H1 (cell line): ENCODE data around the gene CFH. TPM values are rescaled to one million over a fixed set of nuclear protein-coding genes. Genes with fewer than 3 reads are reported as not detected.

Experiments
- CTCF ChIA-PET: fragments of 300-600 bp; sonication (Branson Sonifier 250); formaldehyde crosslinking; loops from one replicate; lab custom pipeline; 2021; ENCODE audit not compliant: partially characterized antibody; lab: Charles Lee
- POLR2A ChIA-PET: fragments of 300-600 bp; sonication (Branson Sonifier 250); formaldehyde crosslinking; loops from one replicate; lab custom pipeline; 2021; ENCODE audit warnings: inconsistent platforms; ENCODE audit not compliant: partially characterized antibody; lab: Charles Lee
- DNase-seq, 2 experiments: peaks; one replicate each; pipeline versions ENCODE4 v3.0.0 to v3.0.0-alpha.2; 2010 to 2022; ENCODE audit warnings: low spot score in 2 of 2, low read depth in 1 of 2, mixed read lengths in 1 of 2
- FAIRE-seq: peaks from 2 replicates; lab custom pipeline; 2011; peaks lifted over from hg19 to GRCh38; lab: Jason Lieb, UNC
- H2AFZ ChIP-seq: 2 replicates; pipeline ENCODE4 v1.8.1; 2012; ENCODE audit warnings: low read length, inconsistent platforms
- H2AK5ac ChIP-seq: 2 replicates; pipeline ENCODE4 v1.6.1; 2013; ENCODE audit warnings: low read depth, low read length
- H2BK120ac ChIP-seq: replicated peaks from 2 replicates; pipeline ENCODE3; 2013; ENCODE audit warnings: low read depth, low read length, inconsistent platforms
- H2BK12ac ChIP-seq: 2 replicates; pipeline ENCODE4 v1.6.1; 2013; ENCODE audit warnings: low read depth, low read length
- H2BK15ac ChIP-seq: 2 replicates; pipeline ENCODE4 v1.6.1; 2013; ENCODE audit warnings: low read length
- H2BK20ac ChIP-seq: 2 replicates; pipeline ENCODE4 v1.6.1; 2013; ENCODE audit warnings: low read length
- H2BK5ac ChIP-seq: 2 replicates; pipeline ENCODE4 v1.6.1; 2013; ENCODE audit warnings: low read depth, low read length
- H3K14ac ChIP-seq: 2 replicates; pipeline ENCODE4 v1.6.1; 2013; ENCODE audit warnings: inconsistent platforms; ENCODE audit not compliant: insufficient read length
- H3K18ac ChIP-seq: 2 replicates; pipeline ENCODE4 v1.6.1; 2013; ENCODE audit warnings: low read length; ENCODE audit errors: extremely low read depth
- H3K23ac ChIP-seq: 2 replicates; pipeline ENCODE4 v1.6.1; 2013; ENCODE audit warnings: inconsistent platforms; ENCODE audit not compliant: insufficient read length
- H3K23me2 ChIP-seq: 2 replicates; pipeline ENCODE4 v1.6.1; 2013; ENCODE audit warnings: low read depth, low read length
- H3K27ac ChIP-seq: 2 replicates; pipeline ENCODE4 v1.6.1; 2011; ENCODE audit warnings: low read depth, low read length, inconsistent platforms
- H3K27me3 ChIP-seq, 4 experiments: replicated peaks in 1 of 4; 1 replicate in 1 of 4; 2 replicates in 3 of 4; pipeline versions ENCODE4 v1.6.1 to v1.8.1; 2011 to 2013; ENCODE audit warnings: low read length in 3 of 4, mild to moderate bottlenecking in 3 of 4, inconsistent platforms in 2 of 4, mixed read lengths in 2 of 4, moderate library complexity in 1 of 4; ENCODE audit not compliant: control insufficient read depth in 3 of 4, insufficient read depth in 3 of 4; ENCODE audit errors: extremely low read depth in 1 of 4
- H3K36me3 ChIP-seq, 4 experiments: 2 replicates each; pipeline versions ENCODE4 v1.6.1 to v1.8.1; 2011 to 2013; ENCODE audit warnings: mild to moderate bottlenecking in 4 of 4, low read length in 3 of 4, moderate library complexity in 2 of 4, control low read depth in 1 of 4, inconsistent platforms in 1 of 4; ENCODE audit not compliant: insufficient read depth in 4 of 4, control insufficient read depth in 2 of 4
- H3K4ac ChIP-seq: replicated peaks from 2 replicates; pipeline ENCODE3; 2013; ENCODE audit warnings: low read length, low read depth, mixed read lengths, inconsistent platforms; ENCODE audit not compliant: insufficient read length
- H3K4me1 ChIP-seq, 4 experiments: replicated peaks in 1 of 4; 1 replicate in 1 of 4; 2 replicates in 3 of 4; pipeline versions ENCODE4 v1.6.1 to v1.8.1; 2011 to 2013; ENCODE audit warnings: low read length in 3 of 4, inconsistent platforms in 2 of 4, mixed read lengths in 1 of 4; ENCODE audit not compliant: insufficient read depth in 4 of 4, control insufficient read depth in 3 of 4
- H3K4me2 ChIP-seq, 2 experiments: 2 replicates each; pipeline versions ENCODE4 v1.6.1 to v1.8.1; 2011 to 2013; ENCODE audit warnings: low read depth in 2 of 2, low read length in 2 of 2, control low read depth in 1 of 2, inconsistent platforms in 1 of 2, mild to moderate bottlenecking in 1 of 2; ENCODE audit not compliant: insufficient read depth in 1 of 2
- H3K4me3 ChIP-seq, 4 experiments: fragments of 200-600, 300-600 bp in 1 of 4; sonication (generic), shearing (Covaris generic), sonication (Bioruptor Twin) in 1 of 4; 2 replicates each; pipeline versions ENCODE4 v1.5.1 to v1.8.1; 2011 to 2016; ENCODE audit warnings: low read length in 4 of 4, low read depth in 3 of 4, control low read depth in 2 of 4, inconsistent platforms in 2 of 4, mild to moderate bottlenecking in 2 of 4, mixed read lengths in 1 of 4, moderate library complexity in 1 of 4; ENCODE audit not compliant: insufficient read depth in 2 of 4; ENCODE audit errors: extremely low read depth in 1 of 4
- H3K56ac ChIP-seq: replicated peaks from 2 replicates; pipeline ENCODE3; 2013; ENCODE audit warnings: low read depth, mild to moderate bottlenecking, mixed read lengths, low read length, inconsistent platforms; ENCODE audit not compliant: insufficient read length
- H3K79me1 ChIP-seq: 2 replicates; pipeline ENCODE4 v1.6.1; 2013; ENCODE audit warnings: low read depth, low read length, control low read depth
- H3K79me2 ChIP-seq, 2 experiments: 2 replicates each; pipeline versions ENCODE4 v1.6.1 to v1.8.1; 2012 to 2013; ENCODE audit warnings: low read length in 2 of 2, mild to moderate bottlenecking in 2 of 2, inconsistent platforms in 1 of 2; ENCODE audit not compliant: insufficient read depth in 2 of 2, control insufficient read depth in 1 of 2
- H3K9ac ChIP-seq, 4 experiments: replicated peaks in 1 of 4; 1 replicate in 1 of 4; 2 replicates in 3 of 4; pipeline versions ENCODE4 v1.6.1 to v1.8.1; 2011 to 2013; ENCODE audit warnings: low read depth in 3 of 4, low read length in 3 of 4, control low read depth in 2 of 4, mild to moderate bottlenecking in 2 of 4, moderate library complexity in 2 of 4, inconsistent platforms in 1 of 4; ENCODE audit errors: extremely low read depth in 1 of 4
- H3K9me3 ChIP-seq, 2 experiments: 2 replicates each; pipeline versions ENCODE4 v1.6.1 to v1.8.1; 2012 to 2013; ENCODE audit warnings: mild to moderate bottlenecking in 2 of 2, moderate library complexity in 2 of 2, control low read depth in 1 of 2, inconsistent platforms in 1 of 2, low read depth in 1 of 2, low read length in 1 of 2, mixed read lengths in 1 of 2; ENCODE audit not compliant: insufficient read depth in 2 of 2
- H4K20me1 ChIP-seq, 2 experiments: replicated peaks in 1 of 2; 2 replicates each; pipeline versions ENCODE3 to v1.8.1; 2011 to 2013; ENCODE audit warnings: inconsistent platforms in 2 of 2, low read length in 2 of 2, mild to moderate bottlenecking in 1 of 2; ENCODE audit not compliant: insufficient read depth in 2 of 2, control insufficient read depth in 1 of 2
- H4K5ac ChIP-seq: 2 replicates; pipeline ENCODE4 v1.6.1; 2013; ENCODE audit warnings: low read length, low read depth, mixed read lengths, inconsistent platforms; ENCODE audit not compliant: insufficient read length
- H4K8ac ChIP-seq: 2 replicates; pipeline ENCODE4 v1.8.0; 2013; ENCODE audit warnings: mild to moderate bottlenecking, moderate library complexity, low read length, inconsistent platforms; ENCODE audit not compliant: insufficient read depth; ENCODE audit errors: extremely low read depth
- H4K91ac ChIP-seq: replicated peaks from 2 replicates; pipeline ENCODE3; 2013; ENCODE audit warnings: low read length, mixed read lengths, inconsistent platforms; ENCODE audit not compliant: insufficient read length
- CHD2 ChIP-seq: IDR thresholded peaks from 2 replicates; pipeline ENCODE4 v1.6.1; 2012; ENCODE audit warnings: low read length, improper control_type of control experiment
- FOSL1 ChIP-seq: IDR thresholded peaks from 2 replicates; pipeline ENCODE4 v1.6.1; 2011; ENCODE audit warnings: mild to moderate bottlenecking, low read depth, low read length, moderate library complexity; ENCODE audit not compliant: insufficient read depth
- HDAC2 ChIP-seq, 2 experiments: fragments of 300-600 bp in 1 of 2; sonication (generic) in 1 of 2; IDR thresholded peaks; 2 replicates each; pipeline ENCODE4 v1.6.1; 2011 to 2012; ENCODE audit warnings: low read depth in 2 of 2, low read length in 2 of 2, mild to moderate bottlenecking in 2 of 2, moderate library complexity in 2 of 2, borderline replicate concordance in 1 of 2, inconsistent platforms in 1 of 2
- HDAC6 ChIP-seq: IDR thresholded peaks from one replicate; pipeline ENCODE4 v1.7.1; 2012; ENCODE audit warnings: low read depth, mild to moderate bottlenecking, inconsistent platforms, low read length, moderate library complexity
- KDM5A ChIP-seq: fragments of 200-600 bp; IDR thresholded peaks from 2 replicates; pipeline ENCODE4 v1.7.1; 2012; ENCODE audit warnings: mild to moderate bottlenecking, low read length, inconsistent platforms, mixed read lengths
- NRF1 ChIP-seq: IDR thresholded peaks from 2 replicates; pipeline ENCODE4 v1.6.1; 2011; ENCODE audit warnings: mild to moderate bottlenecking, low read depth, low read length, improper control_type of control experiment
- POU5F1 ChIP-seq: IDR thresholded peaks from 2 replicates; pipeline ENCODE4 v1.6.1; 2011; ENCODE audit warnings: low read depth, mild to moderate bottlenecking, low read length, moderate library complexity
- RFX5 ChIP-seq: IDR thresholded peaks from 2 replicates; pipeline ENCODE4 v1.6.1; 2011; ENCODE audit warnings: low read depth, low read length, improper control_type of control experiment, borderline replicate concordance
- RXRA ChIP-seq: IDR thresholded peaks from 2 replicates; pipeline ENCODE4 v1.6.1; 2011; ENCODE audit warnings: low read depth, mild to moderate bottlenecking, low read length, moderate library complexity; ENCODE audit not compliant: insufficient read depth
- SIRT6 ChIP-seq: IDR thresholded peaks from one replicate; pipeline ENCODE4 v1.7.1; 2012; ENCODE audit warnings: low read length, inconsistent platforms
- TAF7 ChIP-seq: optimal IDR thresholded peaks from 2 replicates; pipeline ENCODE3; 2011; ENCODE audit warnings: low read depth, mild to moderate bottlenecking, inconsistent platforms, low read length, moderate library complexity, borderline replicate concordance
- TCF12 ChIP-seq: IDR thresholded peaks from 2 replicates; pipeline ENCODE4 v1.6.1; 2011; ENCODE audit warnings: low read depth, mild to moderate bottlenecking, low read length
- YY1 ChIP-seq: IDR thresholded peaks from 2 replicates; pipeline ENCODE4 v1.6.1; 2011; ENCODE audit warnings: low read depth, mild to moderate bottlenecking, low read length
- WGBS, 2 experiments: shearing (Covaris generic) in 1 of 2; methylation state at CpG; one replicate each; pipeline versions ENCODE4 v1.1.6 to v1.1.7; 2013 to 2015; ENCODE audit warnings: low lambda C conversion rate in 2 of 2, mixed read lengths in 2 of 2, inconsistent platforms in 1 of 2, low coverage in 1 of 2, missing lambda C conversion rate in 1 of 2; ENCODE audit not compliant: insufficient replicate concordance in 2 of 2, insufficient coverage in 1 of 2, insufficient read length in 1 of 2; ENCODE audit errors: extremely low coverage in 1 of 2, missing lambda C conversion rate in 1 of 2; 5-methylcytosine and 5-hydroxymethylcytosine counted together
- long read RNA-seq, 2 experiments: library from RNA in 1 of 2; library from capped mRNA in 1 of 2; stranded (forward); transcript quantifications; one replicate each; pipeline ENCODE4 v2.0.0, GENCODE V29; 2021; ENCODE audit warnings: inconsistent platforms in 1 of 2
- polyA minus RNA-seq, 3 experiments: library from RNA; depleted of rRNA, polyadenylated mRNA; stranded (reverse); fragments of >200 nt; gene quantifications; 1 replicate in 2 of 3; 2 replicates in 1 of 3; pipeline ENCODE4 v1.2.3, GENCODE V29; 2011
- polyA plus RNA-seq, 7 experiments: library from polyadenylated mRNA; depleted of rRNA in 3 of 7; stranded (reverse) in 5 of 7; unstranded in 2 of 7; fragments of >200 nt in 5 of 7; fragments of 200-250 nt in 2 of 7; gene quantifications; 1 replicate in 5 of 7; 2 replicates in 1 of 7; 4 replicates in 1 of 7; pipeline versions ENCODE4 v1.2.1 to v1.2.3, GENCODE V29; 2011 to 2013; ENCODE audit warnings: missing spikeins in 2 of 7, mixed read lengths in 2 of 7
- total RNA-seq: library from RNA; stranded (reverse); fragmentation: NEBNext Ultra II Directional; extraction: Animal tissue kit (Norgen Biotek cat#: 25700); gene quantifications from 2 replicates; pipeline ENCODE4 v1.2.1, GENCODE V29; 2021

CFH gene
- total RNA-seq (not detected in 2 replicates), polyA plus RNA-seq (2011; rRNA removed) (not detected in 2 replicates), polyA minus RNA-seq (2011; rRNA and poly(A)+ RNA removed) (not detected in 2 replicates)
- not detected for polyA plus RNA-seq (2011; cell fraction: cytosol; rRNA removed)
- polyA plus RNA-seq (2011; cell fraction: nucleus; rRNA removed) = not detected
- 0.40 TPM in 1 of 4 replicates, not detected in the others for polyA plus RNA-seq (2012, experiment 1 of 2)
- not detected for polyA plus RNA-seq (2012, experiment 2 of 2)
- polyA plus RNA-seq (2013, experiment 1 of 2) = not detected
- polyA plus RNA-seq (2013, experiment 2 of 2) = not detected
- polyA minus RNA-seq (2011; cell fraction: cytosol; rRNA and poly(A)+ RNA removed) = 0.81 TPM
- 0.40 TPM for polyA minus RNA-seq (2011; cell fraction: nucleus; rRNA and poly(A)+ RNA removed)
- long read RNA-seq, experiment 1 = 0 reads
- long read RNA-seq, experiment 2 = 0 reads

DNA sequence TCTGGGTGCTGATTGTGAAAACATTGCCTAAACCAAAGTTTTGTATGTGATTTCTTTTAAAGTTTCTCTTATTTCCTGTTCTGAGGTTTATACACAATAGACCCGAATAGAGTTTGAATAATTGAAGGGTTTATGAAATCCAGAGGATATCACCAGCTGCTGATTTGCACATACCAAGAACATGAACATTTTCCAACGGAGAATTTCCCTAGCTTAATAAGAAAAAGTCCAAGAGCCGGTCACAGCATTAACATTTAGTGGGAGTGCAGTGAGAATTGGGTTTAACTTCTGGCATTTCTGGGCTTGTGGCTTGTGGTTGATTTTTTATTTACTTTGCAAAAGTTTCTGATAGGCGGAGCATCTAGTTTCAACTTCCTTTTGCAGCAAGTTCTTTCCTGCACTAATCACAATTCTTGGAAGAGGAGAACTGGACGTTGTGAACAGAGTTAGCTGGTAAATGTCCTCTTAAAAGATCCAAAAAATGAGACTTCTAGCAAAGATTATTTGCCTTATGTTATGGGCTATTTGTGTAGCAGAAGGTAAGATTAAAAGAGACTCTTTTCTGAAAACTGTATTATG is at the start of gene CFH:
Gene CFH, plus strand, starts transcription at position 407 of the 579 bp plus-strand sequence. Its CDS starts 75 bp downstream, at position 482.
- no peak within 1 kb of the TSS for H3K4me3 ChIP-seq
- no peaks in the 10 kb centered on the region for H3K4me1 ChIP-seq
- no peaks in the 10 kb centered on the region for H4K20me1 ChIP-seq
- no peak within 1 kb of the TSS for H3K4me2 ChIP-seq
- no peaks in the 10 kb centered on the region for H3K23me2 ChIP-seq
- H3K79me1 ChIP-seq = no peaks in the 10 kb centered on the region
- no peak within 1 kb of the TSS for H3K27ac ChIP-seq
- no peak within 1 kb of the TSS for H3K14ac ChIP-seq
- POLR2A ChIA-PET = interaction anchor here (1.7 kb wide), 1 partner anchor 43 kb away, joined by 3 read pairs; the partner anchor contains the start of gene KCNT2
- H3K79me2 ChIP-seq = no peaks in the 10 kb centered on the region
- H2AFZ ChIP-seq = no peak within 1 kb of the TSS
- no peak within 1 kb of the TSS for H4K5ac ChIP-seq
- no peaks in the 10 kb centered on the region for H3K36me3 ChIP-seq
- H4K8ac ChIP-seq = no peak within 1 kb of the TSS
- H4K91ac ChIP-seq = no peak within 1 kb of the TSS
- no peak within 1 kb of the TSS for H2BK15ac ChIP-seq
- H2BK12ac ChIP-seq = no peak within 1 kb of the TSS
- H3K18ac ChIP-seq = no peak within 1 kb of the TSS
- no peaks in the 10 kb centered on the region for H3K27me3 ChIP-seq
- no peak within 1 kb of the TSS for H2AK5ac ChIP-seq
- CTCF ChIA-PET = no interaction called here
- WGBS, 2 experiments = 79% methylated on average over 5 of the region's 5 CpGs; no CpG with 5 or more reads in 1 of the 2 experiments
- H3K23ac ChIP-seq = no peak within 1 kb of the TSS
- no peak within 1 kb of the TSS for H3K56ac ChIP-seq
- DNase-seq (no peak), FAIRE-seq (no peak)
- no peak within 1 kb of the TSS for H2BK120ac ChIP-seq
- H2BK5ac ChIP-seq = no peak within 1 kb of the TSS
- no peak within 1 kb of the TSS for H3K4ac ChIP-seq
- H3K9ac ChIP-seq = no peak within 1 kb of the TSS
- H2BK20ac ChIP-seq = no peak within 1 kb of the TSS
- H3K9me3 ChIP-seq = no peaks in the 10 kb centered on the region
- TF ChIP-seq RFX5 (no peak), TAF7 (no peak), POU5F1 (no peak), CHD2 (no peak), HDAC2 (IDR thresholded peaks at IDR 0.05; ENCODE audit: borderline replicate concordance in 1 of 2, low read depth in 2 of 2, low read length in 2 of 2) (no peak), SIRT6 (no peak), TCF12 (no peak), HDAC6 (no peak), KDM5A (no peak), RXRA (no peak), FOSL1 (no peak), YY1 (no peak), NRF1 (no peak)
